GM18909 (cell line): ENCODE measurements around the gene SLC22A6.
"Not testable (repeated sequence)": the region's sequence is repeated elsewhere in the genome, so short reads cannot be mapped to it uniquely, and the experiment has no call there.

Experiments
- ATAC-seq: cut with Tn5 transposase; IDR thresholded peaks from one replicate; pipeline ENCODE4 v1.9.1; 2021; ENCODE audit warnings: mild to moderate bottlenecking; ENCODE audit not compliant: unreplicated experiment, poor library complexity

The SLC22A6 gene

DNA sequence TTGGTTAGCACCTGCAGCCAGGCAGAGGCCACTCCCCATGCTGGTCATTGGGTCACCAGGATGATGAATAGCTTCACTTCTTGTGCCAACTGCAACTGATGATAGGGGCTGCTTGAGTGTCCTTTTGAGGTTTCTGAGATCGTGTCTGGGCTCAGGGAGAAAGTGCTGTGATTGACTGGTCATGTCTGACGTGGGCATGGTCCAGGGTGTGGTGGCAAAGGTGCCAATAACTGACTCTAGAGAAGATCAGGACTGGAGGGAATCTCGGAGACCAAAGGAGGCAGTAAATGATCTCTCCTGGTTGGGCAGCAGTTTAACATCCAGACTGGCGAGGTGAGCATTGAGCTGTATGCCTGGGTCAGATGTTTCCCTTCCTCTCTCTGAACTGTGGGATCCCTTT, 10.0 kb upstream of the SLC22A6 start:
- no peak for ATAC-seq

DNA sequence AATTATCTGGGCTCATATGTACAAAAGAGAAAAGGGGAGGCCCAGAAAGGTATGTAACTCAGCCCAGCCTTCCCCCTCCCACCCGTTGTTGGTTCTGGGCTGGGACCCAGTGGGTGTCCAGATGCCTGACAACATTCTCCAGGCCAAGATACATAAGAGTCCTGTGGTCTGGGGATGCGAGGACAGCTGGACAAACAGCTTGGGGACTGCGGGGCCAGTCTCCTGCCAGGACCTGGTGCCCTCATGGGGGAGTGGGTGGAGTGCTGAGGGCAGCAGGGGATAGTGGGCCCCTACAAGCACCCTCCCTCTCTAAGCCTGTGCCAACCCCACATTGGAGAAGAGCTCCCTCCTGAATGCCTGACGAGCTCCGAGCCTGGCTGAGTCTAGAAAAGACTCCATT, 3.5 kb upstream of the SLC22A6 start:
- ATAC-seq: no peak

DNA sequence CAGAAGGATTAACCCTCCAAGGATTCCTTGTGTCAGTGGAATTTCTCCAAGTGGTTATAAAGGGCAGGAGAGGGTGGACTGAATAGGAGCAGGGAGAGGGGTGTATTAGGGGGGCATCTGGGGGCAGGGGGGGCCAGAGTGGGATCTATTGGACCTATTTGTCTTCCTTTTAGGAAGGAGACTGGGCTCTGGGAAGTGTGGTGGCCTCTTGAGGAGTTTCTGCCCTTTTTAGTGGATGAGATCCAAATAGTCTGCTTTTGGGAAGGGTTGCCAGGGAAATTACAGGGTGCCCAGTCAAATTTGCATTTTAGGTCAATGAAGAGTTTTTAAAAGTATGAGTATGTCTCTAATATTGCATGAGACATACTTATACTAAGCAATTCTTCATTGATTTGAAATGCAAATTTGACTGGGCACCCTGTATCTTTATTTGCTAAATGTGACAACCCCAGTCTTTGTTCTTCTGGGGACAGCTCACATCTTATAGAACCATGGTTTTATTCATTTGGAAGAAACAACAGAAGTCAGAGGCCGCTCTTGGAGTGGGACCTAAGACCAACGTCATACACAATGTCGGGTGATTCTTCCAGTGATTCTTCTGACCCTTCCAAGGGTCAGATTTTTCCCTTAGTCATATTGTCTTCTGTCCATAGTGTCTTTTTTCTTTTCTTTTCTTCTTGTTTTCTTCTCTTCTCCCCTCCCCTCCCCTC, 429 bp upstream of the SLC22A6 start:
- ATAC-seq: no peak

DNA sequence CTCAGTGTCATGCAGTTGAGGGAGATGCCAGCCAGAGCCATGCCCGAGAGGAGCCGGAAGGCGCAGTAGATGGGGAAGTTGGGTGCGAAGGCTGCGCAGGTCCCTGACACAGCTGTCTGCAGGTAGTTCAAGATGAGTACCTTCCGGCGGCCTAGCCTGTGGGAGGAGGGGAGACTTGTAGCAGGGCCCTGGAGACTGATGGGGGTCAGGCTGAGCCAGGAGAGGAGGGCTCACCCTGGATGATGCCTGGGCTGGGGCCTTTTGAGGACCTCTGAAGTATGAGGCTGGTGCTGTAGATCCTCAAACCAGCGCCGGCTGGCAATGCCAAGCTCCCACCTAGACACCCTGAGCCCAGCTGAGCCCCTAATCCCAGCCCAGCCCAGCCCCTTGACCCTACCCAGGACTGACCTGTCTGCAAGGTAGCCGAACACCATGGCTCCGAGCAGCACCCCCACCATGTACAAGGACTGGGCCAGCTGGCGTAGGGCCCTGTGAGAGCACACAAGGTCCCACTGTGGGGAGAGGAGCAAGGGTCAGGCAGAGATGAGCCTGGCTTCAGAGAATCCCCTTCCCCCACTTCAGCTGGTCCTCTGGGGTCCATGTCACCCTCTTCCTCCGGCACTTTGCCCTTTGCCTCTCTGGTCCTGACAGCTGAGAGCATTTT, 1.1 kb downstream of the SLC22A6 start:
- ATAC-seq: no peak

DNA sequence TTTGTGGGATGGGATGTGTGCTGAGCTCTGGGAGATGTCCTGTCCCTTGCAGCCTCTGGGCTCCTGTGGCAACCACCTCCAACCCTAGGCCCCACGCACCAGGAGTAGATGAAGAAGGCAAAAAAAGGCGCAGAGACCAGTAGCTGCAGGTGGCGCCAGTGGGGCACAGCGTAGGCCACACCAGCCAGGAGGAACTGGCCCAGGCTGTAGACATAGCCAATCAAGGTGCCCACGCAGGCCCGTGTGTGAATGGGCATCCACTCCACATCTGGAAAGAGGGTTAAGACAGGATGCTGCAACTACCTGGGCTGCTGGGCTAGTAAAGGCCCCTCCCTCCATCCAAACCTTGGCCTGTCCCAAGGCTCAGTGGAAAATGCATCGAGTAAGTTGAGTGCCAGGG, 3.0 kb downstream of the SLC22A6 start:
- ATAC-seq: no peak

DNA sequence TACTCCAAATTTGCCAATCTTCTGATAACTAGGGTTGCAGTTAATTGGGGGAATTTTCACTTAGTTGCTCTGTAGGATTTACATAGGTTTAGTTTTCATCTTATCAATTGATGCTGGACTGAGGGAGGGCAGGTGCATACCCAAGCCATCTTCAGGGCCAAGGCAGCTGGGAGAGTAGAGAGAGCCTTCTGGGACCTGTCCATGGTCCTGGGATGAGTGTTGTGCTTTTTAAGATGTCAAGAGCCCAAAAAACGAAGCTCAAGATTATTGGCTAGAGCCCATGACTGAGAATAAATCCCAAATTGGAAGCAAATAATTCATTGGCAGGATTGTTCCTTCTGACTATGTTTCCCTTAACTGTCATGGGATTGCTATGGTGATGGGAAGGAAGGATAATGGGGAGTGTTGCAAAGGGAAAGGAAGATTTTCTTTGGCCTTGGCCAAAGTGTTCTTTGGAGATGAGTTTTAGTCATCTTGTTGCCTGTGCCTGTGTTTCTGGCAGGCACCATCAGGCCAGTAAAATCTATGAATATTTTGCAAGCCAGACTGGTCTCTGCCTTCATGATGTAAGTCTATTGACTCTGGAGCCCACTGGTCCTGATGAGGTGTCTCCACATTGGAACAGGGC, 4.5 kb downstream of the SLC22A6 start:
- ATAC-seq: no peak

DNA sequence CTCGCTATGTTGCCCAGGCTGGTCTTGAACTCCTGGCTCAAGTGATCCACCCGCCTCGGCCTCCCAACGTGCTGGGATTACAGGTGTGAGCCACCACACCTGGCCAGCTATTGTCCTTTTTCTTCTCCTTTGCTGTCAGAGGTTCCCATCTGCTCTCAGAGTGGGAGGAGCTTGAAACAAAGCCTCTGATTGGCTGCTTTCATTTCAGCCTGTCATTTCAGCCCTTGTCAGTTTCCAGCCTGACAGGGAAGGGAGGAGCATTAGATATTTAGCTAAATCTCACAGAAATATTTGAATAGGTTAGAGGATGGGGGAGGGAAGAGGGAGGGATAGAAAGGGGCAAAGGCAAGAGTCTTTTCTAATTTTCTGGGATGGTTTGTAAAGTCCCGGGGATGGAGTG, 8.7 kb downstream of the SLC22A6 start:
- no peak for ATAC-seq

DNA sequence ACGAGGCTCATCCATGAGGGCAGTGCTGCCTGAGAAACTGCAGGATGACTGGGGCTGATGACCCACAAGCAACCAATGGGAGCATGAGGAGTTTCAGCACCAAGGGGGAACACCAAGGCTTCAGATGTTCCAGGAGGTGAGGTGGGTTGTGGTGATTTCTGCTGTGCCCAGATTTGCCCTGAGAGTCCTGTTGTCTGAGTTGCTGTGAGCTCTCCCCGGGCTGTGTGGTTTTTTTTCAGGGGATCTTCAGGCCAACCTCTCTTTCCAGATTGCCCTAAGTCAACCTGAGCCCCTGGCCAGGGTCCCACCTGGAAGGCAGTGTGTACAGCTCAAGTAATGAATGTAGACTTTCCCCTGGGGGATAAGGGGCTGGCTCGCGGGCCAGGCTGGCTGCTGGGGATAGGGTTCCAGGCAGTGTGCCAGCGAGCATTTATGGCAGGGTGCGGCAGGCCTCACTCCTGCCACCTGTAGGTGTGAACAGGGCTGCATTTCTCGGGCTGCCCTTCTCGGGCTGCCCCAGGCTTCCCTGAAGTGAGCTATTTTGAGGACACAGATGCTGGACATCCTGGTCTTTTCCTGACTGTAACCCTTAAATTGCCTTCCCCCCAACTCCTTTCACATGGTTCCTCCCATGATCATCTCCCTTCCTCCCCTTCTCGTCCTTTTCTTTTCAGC, 9.8 kb downstream of the SLC22A6 start:
- ATAC-seq: no peak

DNA sequence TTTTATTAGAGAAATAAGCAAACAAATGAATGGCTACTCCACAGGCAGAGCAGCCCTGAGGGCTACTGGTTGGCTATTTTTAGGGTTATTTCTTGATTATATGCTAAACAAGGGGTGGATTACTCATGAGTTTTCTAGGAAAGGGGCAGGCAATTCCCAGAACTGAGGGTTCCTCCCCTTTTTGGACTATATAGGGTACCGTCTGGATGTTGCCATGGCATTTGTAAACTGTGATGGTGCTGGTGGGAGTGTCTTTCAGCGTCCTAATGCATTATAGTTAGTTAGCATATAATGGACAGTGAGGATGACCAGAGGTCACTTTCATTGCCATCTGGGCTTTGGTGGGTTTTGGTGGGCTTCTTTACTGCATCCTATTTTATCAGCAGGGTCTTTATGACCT, 19.2 kb downstream of the SLC22A6 start:
- no peak for ATAC-seq

DNA sequence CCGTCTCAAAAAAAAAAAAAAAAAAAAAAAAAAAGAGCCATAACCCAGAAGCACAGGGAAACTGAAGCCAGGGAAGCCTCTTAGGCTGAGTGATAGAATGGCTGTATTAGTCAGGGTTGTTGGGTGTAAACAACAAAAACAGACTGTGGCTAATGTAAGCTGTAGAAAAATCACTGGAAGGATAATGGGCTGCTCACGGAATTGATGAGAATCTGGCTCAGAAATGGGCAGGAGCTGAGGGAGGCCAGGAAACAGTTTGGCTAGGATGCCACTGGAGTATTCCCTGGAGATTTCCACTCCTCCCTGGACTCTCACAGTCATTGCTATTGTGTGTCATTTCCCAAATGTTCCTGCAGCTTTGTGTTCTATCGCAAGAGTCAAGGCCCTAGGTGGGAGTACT, 22.4 kb downstream of the SLC22A6 start:
- ATAC-seq: no peak

DNA sequence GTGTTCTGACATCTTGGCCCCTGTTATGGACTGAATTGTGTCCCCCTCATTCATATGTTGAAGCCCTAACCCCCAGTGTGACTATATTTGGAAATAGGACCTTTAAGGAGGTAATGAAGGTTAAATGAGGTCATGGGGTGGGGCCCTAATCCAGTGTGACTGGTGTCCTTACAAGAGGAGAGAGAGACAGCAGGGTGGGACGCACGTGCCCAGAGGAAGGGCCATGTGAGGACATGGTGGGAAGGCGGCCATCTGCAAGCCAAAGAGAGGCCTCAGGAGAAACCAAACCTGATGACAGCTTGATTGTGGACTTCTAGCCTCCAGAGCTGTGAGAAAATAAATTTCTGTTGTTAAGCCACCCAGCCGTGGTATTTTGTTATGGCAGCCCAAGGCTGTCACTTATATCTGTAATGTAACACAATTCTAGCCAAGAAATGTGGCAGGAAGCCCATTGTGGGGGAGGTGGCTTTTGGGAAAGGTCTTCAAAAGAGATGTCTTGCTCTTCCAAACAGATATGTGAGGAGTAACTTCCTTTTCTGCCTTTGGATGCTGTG, 23.7 kb downstream of the SLC22A6 start:
- no peak for ATAC-seq

DNA sequence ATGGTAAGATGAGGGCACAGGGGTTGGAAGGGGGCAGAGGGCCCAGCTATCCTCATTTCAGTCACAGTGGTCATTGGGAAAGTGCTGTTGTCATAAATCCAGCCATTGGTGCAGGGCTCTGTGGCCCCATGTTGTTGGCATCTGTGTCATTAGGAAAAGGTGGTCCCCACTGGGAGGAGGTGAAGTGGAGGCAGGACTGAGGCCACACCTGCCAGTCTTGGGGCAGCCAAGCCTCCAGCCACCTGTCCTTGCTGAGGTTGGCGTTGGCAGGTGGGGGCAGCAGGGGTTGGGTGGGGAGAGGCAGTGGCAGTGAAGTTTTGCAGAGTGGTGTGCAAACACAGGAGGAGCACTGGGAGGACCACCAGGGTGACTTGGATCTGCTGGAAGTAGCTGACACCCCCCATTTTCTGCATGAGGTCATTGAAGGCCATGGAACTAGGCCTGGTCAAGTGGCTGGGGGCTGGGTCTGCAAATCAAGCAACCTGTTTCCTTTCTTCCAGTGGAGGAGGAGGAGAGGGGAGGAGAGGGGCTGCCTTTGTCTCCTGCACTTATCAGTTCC, 25.3 kb downstream of the SLC22A6 start:
- no peak for ATAC-seq

DNA sequence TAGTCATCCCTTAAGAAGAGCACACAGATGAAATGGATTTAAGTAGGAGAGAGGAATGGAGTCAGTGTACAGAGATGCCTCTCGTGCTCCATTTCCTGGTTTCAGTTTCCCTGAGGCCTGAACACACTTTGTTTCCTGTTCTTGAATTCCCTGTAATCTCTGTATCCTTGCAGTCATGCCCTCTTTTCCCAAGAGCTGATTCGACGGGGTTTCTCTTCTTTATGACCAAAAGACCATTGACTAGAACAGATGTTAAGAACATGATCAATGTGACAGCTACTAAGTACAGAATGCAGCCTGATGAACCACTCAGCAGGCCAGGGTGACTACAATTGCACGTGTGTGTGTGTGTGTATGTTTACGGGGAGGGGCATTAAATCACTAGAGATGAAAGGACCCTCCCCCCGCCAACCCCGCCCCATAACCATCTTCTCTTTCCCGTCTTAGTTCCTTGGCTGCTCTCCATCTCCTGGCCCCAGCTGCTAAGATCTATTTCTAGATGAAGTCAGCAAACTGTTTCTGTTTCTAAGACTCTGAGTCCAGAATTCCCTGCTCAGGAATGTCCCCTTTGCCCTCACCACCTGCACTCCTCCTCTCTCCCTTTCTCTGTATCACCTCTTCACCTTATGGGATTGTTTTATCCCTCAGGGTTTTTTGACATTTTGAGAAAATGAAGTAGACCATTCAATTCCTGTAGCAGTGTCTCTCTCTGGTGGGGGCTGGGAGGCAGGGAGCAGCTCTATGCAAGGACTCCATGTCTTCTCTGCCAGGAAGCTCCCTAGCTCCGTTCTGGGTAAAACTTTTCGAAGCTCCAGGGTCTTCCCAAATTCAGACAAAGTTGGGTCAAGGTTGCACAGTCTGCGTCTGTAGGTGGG, 26.0 kb downstream of the SLC22A6 start:
- no peak for ATAC-seq

DNA sequence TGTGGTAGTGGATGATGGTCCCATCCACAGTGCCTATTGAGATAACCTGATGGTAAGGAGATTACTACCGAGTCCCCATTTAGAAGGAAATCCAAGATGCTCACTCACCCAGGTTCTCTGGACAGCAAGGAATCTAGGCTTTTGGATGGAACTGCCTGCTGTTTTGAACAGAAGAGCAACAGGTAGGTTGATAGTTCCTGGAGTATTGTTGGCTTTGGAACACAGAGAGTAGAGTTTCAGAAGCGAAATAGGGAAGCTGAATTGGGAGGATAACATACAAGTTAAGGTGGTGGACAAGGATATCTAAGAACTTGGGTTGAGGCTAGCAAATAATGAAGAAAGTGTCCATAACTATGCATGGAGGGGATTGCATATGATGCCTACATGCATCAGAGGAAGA, 27.6 kb downstream of the SLC22A6 start:
- no peak for ATAC-seq

DNA sequence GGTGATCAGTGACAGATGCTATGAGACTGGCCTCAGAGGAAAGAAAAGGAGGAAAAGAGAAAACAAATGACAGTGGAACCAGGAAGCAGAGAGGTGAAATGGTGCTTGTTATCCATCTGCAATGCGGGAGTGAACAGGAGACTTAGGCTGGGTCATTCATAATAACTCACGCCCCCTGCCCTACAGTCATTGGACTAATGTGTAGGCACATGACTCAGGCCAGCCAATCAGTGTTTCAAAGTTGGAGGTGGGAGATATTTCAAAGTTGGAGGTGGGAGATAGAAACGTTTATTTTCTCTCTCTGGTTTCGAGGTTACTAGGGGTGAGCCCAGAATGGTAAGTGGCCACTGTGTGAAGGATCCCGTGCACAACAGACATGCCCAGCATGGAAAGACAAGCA, 30.3 kb downstream of the SLC22A6 start:
- no peak for ATAC-seq

DNA sequence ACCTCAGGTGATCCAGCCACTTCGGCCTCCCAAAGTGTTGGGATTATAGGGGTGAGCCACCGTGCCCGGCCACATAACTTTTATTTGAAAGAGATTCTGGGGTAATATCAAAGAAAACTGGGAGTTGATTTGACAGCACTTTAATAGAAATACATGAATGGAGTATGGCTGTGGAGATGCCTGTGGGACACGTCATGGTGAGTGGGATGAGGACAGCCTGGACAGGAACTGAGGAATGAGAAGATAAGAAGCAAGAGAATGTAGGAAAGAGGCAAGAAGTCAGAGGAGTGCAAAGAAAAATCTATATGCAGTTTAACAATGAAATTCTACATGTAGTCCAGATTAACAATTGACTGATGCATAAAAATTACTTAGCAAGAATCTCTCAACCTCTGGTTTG, 31.0 kb downstream of the SLC22A6 start:
- no peak for ATAC-seq

DNA sequence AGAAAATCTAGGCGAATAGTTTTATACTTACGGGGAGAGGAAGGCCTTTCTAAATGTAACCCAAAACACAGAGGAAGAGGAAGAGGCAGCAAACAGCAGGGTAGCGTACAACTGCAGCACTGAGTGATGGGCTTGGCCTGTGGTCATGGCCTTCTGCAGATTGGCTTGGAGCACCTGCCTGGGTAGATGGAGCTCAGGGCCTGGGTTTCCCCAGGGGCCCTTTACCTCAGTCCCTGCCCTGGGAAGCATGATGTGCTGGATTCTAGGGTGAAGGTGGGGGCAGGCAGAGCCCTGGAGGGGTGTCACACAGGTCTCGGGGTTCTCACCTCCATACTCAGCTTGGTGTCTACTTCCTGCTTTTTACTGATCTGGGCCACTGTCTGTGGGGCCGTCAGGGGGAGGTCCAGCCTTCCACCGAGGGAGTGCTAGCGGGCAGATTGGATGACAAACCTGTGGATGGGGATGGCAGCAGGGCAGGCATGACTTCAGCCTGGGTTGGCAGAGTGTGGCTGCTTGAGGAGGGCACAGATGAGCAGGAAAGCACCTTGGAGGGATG, 35.9 kb downstream of the SLC22A6 start:
- no peak for ATAC-seq

DNA sequence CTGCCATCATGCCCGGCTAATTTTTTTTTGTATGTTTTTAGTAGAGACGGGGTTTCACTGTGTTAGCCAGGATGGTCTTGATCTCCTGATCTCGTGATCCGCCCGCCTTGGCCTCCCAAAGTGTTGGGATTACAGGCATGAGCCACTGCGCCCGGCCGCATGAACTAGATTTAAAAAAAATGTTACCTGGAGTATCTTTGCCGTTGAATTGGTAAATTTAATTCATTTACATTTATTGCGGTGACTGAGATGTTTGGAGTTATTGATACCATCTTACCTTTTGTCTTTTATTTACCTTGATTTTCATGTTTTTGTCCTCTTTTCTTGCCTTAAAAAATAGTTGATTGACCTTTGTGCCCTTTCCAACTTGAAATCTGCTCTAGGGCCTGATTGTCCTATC, 39.2 kb downstream of the SLC22A6 start:
- ATAC-seq: not testable (repeated sequence)

DNA sequence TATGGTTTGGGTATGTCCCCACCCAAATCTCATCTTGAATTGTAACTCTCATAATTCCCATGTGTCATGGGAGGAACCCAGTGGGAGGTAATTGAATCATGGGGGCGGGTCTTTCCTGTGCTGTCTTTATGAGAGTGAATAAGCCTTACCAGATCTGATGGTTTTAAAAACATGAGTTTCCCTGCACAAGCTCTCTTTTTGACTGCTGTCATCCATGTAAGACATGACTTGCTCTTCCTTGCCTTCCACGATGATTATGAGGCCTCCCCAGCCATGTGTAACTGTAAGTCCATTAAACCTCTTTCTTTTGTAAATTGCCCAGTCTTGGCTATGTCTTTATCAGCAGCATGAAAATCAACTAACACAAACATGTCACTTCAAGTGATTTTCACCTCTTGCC, 47.2 kb downstream of the SLC22A6 start:
- ATAC-seq: not testable (repeated sequence)

DNA sequence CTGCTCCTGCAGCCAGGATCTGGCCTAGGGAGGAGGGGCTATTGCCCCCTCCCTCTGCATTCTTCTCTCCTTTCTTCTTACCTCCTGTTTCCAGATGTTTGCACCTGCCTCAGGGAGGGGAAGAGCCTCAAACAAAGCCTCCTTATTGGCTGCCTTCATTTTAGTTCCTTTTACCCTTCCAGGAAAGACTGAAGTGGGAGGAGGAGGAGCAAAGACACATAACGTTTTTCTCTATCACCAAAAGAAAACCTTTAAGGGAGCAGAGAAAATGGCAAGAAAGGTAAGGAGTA, 50.3 kb downstream of the SLC22A6 start:
- ATAC-seq: no peak
